OCI-LY1 (cell line): ENCODE data around the gene NECTIN1.

Experiments
- EZH2 ChIP-seq: fragments of 200-600 bp; sonication (generic), shearing (Covaris generic); IDR thresholded peaks from 2 replicates; pipeline ENCODE4 v1.8.0; 2017; ENCODE audit warnings: borderline replicate concordance, mixed run types, mild to moderate bottlenecking, antibody characterized with exemption, low read length, moderate library complexity, mixed read lengths
- TF ChIP-seq, protein P1 (sequence below): fragments of 200-600 bp; sonication (generic), shearing (Covaris generic); IDR thresholded peaks from 2 replicates; pipeline ENCODE4 v1.5.1; 2017; ENCODE audit warnings: mild to moderate bottlenecking, antibody characterized with exemption, low read length, moderate library complexity, mixed read lengths

- no peak for TF ChIP-seq EZH2
- TF ChIP-seq, protein P1, sequence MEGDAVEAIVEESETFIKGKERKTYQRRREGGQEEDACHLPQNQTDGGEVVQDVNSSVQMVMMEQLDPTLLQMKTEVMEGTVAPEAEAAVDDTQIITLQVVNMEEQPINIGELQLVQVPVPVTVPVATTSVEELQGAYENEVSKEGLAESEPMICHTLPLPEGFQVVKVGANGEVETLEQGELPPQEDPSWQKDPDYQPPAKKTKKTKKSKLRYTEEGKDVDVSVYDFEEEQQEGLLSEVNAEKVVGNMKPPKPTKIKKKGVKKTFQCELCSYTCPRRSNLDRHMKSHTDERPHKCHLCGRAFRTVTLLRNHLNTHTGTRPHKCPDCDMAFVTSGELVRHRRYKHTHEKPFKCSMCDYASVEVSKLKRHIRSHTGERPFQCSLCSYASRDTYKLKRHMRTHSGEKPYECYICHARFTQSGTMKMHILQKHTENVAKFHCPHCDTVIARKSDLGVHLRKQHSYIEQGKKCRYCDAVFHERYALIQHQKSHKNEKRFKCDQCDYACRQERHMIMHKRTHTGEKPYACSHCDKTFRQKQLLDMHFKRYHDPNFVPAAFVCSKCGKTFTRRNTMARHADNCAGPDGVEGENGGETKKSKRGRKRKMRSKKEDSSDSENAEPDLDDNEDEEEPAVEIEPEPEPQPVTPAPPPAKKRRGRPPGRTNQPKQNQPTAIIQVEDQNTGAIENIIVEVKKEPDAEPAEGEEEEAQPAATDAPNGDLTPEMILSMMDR: no peak
Measured at GRCh38 chr11:119608201-119608600, 120.8 kb downstream of the NECTIN1 start.
